AG04449 (cell line): ENCODE results near the gene PARVG.

Experiments
- CTCF ChIA-PET: fragments of 350-600 bp; formaldehyde crosslinking; extraction: SDS; loops from one replicate; lab custom pipeline; 2021; ENCODE audit warnings: antibody characterized with exemption; lab: Yijun Ruan, JAX
- POLR2A ChIA-PET: fragments of 400-600, 350-600 bp; formaldehyde crosslinking; extraction: SDS; loops from one replicate; lab custom pipeline; 2020; ENCODE audit warnings: antibody characterized with exemption, inconsistent platforms; lab: Yijun Ruan, JAX
- DNase-seq: peaks from one replicate; pipeline ENCODE4 v3.0.0-alpha.2; 2010; ENCODE audit warnings: low read depth, low spot score
- H3K4me3 ChIP-seq: 2 replicates; pipeline ENCODE4 v1.5.1; 2011; ENCODE audit warnings: low read depth, mild to moderate bottlenecking, control low read depth, low read length
- TF ChIP-seq, protein P1 (sequence below): IDR thresholded peaks from one replicate; pipeline ENCODE4 v1.5.1; 2011; ENCODE audit warnings: mild to moderate bottlenecking, moderate library complexity, low read length, control low read depth, inconsistent platforms; ENCODE audit not compliant: insufficient read depth; ENCODE audit errors: missing control alignments

The PARVG gene

DNA sequence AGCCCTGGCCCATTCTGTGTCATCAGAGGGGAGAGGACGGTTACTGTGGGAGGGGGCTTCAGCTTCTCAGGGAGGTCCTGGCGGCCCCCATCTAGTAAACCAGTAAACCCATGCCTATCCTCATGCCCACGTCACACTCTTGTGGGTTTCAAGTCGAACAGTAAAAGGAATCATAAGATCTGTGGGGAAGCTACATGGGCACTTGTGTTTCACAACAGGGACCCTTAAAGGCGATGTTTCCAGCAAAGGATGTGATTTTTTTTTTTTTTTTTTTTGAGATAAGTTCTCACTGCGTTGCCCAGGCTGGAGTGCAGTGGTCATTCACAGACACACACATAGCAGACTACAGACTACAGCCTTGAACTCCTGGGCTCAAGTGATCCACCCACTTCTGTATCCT, 9.2 kb upstream of the PARVG start:
- CTCF ChIA-PET: interaction anchor here (0.7 kb wide), 1 partner anchor 401 kb away, joined by 3 read pairs; no protein-coding TSS in a partner anchor
- TF ChIP-seq, protein P1, sequence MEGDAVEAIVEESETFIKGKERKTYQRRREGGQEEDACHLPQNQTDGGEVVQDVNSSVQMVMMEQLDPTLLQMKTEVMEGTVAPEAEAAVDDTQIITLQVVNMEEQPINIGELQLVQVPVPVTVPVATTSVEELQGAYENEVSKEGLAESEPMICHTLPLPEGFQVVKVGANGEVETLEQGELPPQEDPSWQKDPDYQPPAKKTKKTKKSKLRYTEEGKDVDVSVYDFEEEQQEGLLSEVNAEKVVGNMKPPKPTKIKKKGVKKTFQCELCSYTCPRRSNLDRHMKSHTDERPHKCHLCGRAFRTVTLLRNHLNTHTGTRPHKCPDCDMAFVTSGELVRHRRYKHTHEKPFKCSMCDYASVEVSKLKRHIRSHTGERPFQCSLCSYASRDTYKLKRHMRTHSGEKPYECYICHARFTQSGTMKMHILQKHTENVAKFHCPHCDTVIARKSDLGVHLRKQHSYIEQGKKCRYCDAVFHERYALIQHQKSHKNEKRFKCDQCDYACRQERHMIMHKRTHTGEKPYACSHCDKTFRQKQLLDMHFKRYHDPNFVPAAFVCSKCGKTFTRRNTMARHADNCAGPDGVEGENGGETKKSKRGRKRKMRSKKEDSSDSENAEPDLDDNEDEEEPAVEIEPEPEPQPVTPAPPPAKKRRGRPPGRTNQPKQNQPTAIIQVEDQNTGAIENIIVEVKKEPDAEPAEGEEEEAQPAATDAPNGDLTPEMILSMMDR: no peak
- DNase-seq: no peak
- H3K4me3 ChIP-seq: no peak overlapping the region
- POLR2A ChIA-PET: no interaction called here

- H3K4me3 ChIP-seq: no peak overlapping the region
- no peak for DNase-seq
- TF ChIP-seq, protein P1: no peak
- ChIA-PET POLR2A (no interaction called here), CTCF (interaction anchor here (0.8 to 1.3 kb wide), 2 partner anchors 91 to 985 kb away, joined by 3 read pairs; no protein-coding TSS in a partner anchor)
These were observed 8.2 kb upstream of the PARVG start for GRCh38 chr22:44172370-44173108.

GRCh38 chr22:44173154-44173553, 7.6 kb upstream of the PARVG start:
- TF ChIP-seq, protein P1: no peak
- no peak overlapping the region for H3K4me3 ChIP-seq
- ChIA-PET CTCF (interaction anchor here (0.8 to 1.3 kb wide), 3 partner anchors 8 to 985 kb away, joined by 3 read pairs; no protein-coding TSS in a partner anchor), POLR2A (no interaction called here)
- DNase-seq: no peak

DNA sequence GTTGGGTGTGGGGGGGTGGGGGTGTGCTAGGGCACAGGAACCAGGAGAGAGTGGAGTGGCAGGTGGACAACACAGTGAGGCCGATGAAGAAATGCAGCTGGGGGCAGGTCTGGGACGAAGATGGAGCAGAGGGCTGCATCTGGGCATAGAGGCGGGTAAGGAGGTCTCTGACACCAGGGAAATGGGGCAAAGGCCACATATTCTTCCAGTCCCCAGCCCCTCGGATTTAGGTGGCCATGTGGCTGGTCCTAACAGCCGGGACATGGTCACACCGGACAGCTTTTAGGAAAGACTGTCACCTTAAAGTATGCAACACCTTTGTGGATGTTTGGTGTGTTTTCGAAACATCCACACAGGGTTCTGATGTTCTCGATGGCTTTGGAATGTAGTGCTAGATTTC, 5.0 kb upstream of the PARVG start:
- no peak for DNase-seq
- POLR2A ChIA-PET: no interaction called here
- H3K4me3 ChIP-seq: no peak overlapping the region
- TF ChIP-seq, protein P1: no peak
- CTCF ChIA-PET: no interaction called here

- TF ChIP-seq, protein P1: no peak
- H3K4me3 ChIP-seq: no peak overlapping the region
- ChIA-PET POLR2A (no interaction called here), CTCF (interaction anchor here (0.9 kb wide), 1 partner anchor 388 kb away, joined by 3 read pairs; no protein-coding TSS in a partner anchor)
- no peak for DNase-seq
These were observed 1.3 kb upstream of the PARVG start for GRCh38 chr22:44179196-44179988.
